Type B pancreatic cell (in vitro differentiated cells): ENCODE data around the gene ADCY2. TPM values are rescaled to one million over a fixed set of nuclear protein-coding genes. Genes with fewer than 3 reads are reported as not detected.

ENCODE experiments used
- DNase-seq: peaks from one replicate; pipeline ENCODE4 v3.0.0; 2021; ENCODE audit warnings: mixed read lengths; ENCODE audit not compliant: unreplicated experiment; ENCODE audit errors: extremely low spot score
- H3K27ac Mint-ChIP-seq: 2 replicates; pipeline ENCODE4 v1.8.0; 2021; ENCODE audit warnings: mild to moderate bottlenecking, mixed read lengths
- H3K27me3 Mint-ChIP-seq: 2 replicates; pipeline ENCODE4 v1.8.0; 2021; ENCODE audit warnings: mixed read lengths
- H3K36me3 Mint-ChIP-seq: 2 replicates; pipeline ENCODE4 v1.8.0; 2021; ENCODE audit warnings: mixed read lengths
- H3K4me1 Mint-ChIP-seq: one replicate; pipeline ENCODE4 v1.8.0; 2021; ENCODE audit warnings: mixed read lengths; ENCODE audit not compliant: unreplicated experiment
- H3K4me3 Mint-ChIP-seq: 2 replicates; pipeline ENCODE4 v1.8.0; 2021; ENCODE audit warnings: mild to moderate bottlenecking, mixed read lengths
- H3K9me3 Mint-ChIP-seq: 2 replicates; pipeline ENCODE4 v1.8.0; 2021; ENCODE audit warnings: mixed read lengths
- CTCF ChIP-seq: fragments of 200-600 bp; sonication (generic); conservative IDR thresholded peaks from 2 replicates; pipeline ENCODE4 v1.5.0; 2021; ENCODE audit warnings: antibody characterized with exemption, mild to moderate bottlenecking
- total RNA-seq: library from RNA; stranded (reverse); gene quantifications from 2 replicates; pipeline ENCODE4 v1.2.1, GENCODE V29; 2021; ENCODE audit warnings: low replicate concordance

The ADCY2 gene
- total RNA-seq, 1 donor from 2014 or later = 79.7 TPM

GRCh38 chr5:7844901-7845300 is 449.0 kb downstream of the ADCY2 start:
- H3K27ac Mint-ChIP-seq = no peak overlapping the region
- H3K4me3 Mint-ChIP-seq = no peak overlapping the region
- peaks cover 21% of the 10 kb centered on the region for H3K27me3 Mint-ChIP-seq
- no peaks in the 10 kb centered on the region for H3K4me1 Mint-ChIP-seq
- DNase-seq = no peak
- no peak for TF ChIP-seq CTCF
- peaks cover 5% of the 10 kb centered on the region for H3K9me3 Mint-ChIP-seq
- peaks cover 5% of the 10 kb centered on the region for H3K36me3 Mint-ChIP-seq

- TF ChIP-seq CTCF = no peak
- Mint-ChIP-seq H3K4me3 (no peak overlapping the region), H3K27me3 (peaks cover 21% of the 10 kb centered on the region), H3K4me1 (no peaks in the 10 kb centered on the region), H3K9me3 (peaks cover 5% of the 10 kb centered on the region), H3K36me3 (peaks cover 3% of the 10 kb centered on the region), H3K27ac (no peak overlapping the region)
- DNase-seq = no peak
Measured at GRCh38 chr5:7845557-7845956, 449.6 kb downstream of the ADCY2 start.

GRCh38 chr5:7846327-7846726 is 450.4 kb downstream of the ADCY2 start:
- TF ChIP-seq CTCF = no peak
- H3K27ac Mint-ChIP-seq = no peak overlapping the region
- no peak for DNase-seq
- peaks cover 4% of the 10 kb centered on the region for H3K9me3 Mint-ChIP-seq
- no peak overlapping the region for H3K4me3 Mint-ChIP-seq
- peaks cover 21% of the 10 kb centered on the region for H3K27me3 Mint-ChIP-seq
- no peaks in the 10 kb centered on the region for H3K36me3 Mint-ChIP-seq
- H3K4me1 Mint-ChIP-seq = peaks cover 3% of the 10 kb centered on the region

GRCh38 chr5:7848296-7848695 is 452.4 kb downstream of the ADCY2 start:
- Mint-ChIP-seq H3K9me3 (peaks cover 9% of the 10 kb centered on the region), H3K27ac (no peak overlapping the region), H3K4me1 (peaks cover 10% of the 10 kb centered on the region), H3K27me3 (peaks cover 21% of the 10 kb centered on the region), H3K36me3 (no peaks in the 10 kb centered on the region), H3K4me3 (peak overlapping the region; percentile 17)
- TF ChIP-seq CTCF = no peak
- DNase-seq = no peak

- H3K27me3 Mint-ChIP-seq = peaks cover 14% of the 10 kb centered on the region
- peak; percentile 36 for TF ChIP-seq CTCF
- H3K27ac Mint-ChIP-seq = no peak overlapping the region
- no peak for DNase-seq
- peak overlapping the region; percentile 89 for H3K4me3 Mint-ChIP-seq
- H3K4me1 Mint-ChIP-seq = peaks cover 10% of the 10 kb centered on the region
- H3K36me3 Mint-ChIP-seq = no peaks in the 10 kb centered on the region
- peaks cover 14% of the 10 kb centered on the region for H3K9me3 Mint-ChIP-seq
Measured at GRCh38 chr5:7849681-7850394, 453.9 kb downstream of the ADCY2 start.
